IMR-90 (cell line): ENCODE measurements around the gene PLA2G2A. TPM values are rescaled to one million over a fixed set of nuclear protein-coding genes. Genes with fewer than 3 reads are reported as not detected.

Experiments used
- ATAC-seq: fragments of 200-7000 bp; cut with Tn5 transposase; 2 replicates; pipeline ENCODE4 v1.9.1; 2020; ENCODE audit warnings: low read depth, mild to moderate bottlenecking, moderate library complexity
- BruUV-seq: library from RNA; stranded (reverse); fragments of 400-500 nt; replicated peaks from 2 replicates; lab custom pipeline; 2021; lab: Mats Ljungman, UMichigan
- CTCF ChIA-PET: fragments of 300-600 bp; formaldehyde crosslinking; extraction: SDS; loops from one replicate; lab custom pipeline; 2021; ENCODE audit warnings: antibody characterized with exemption; lab: Yijun Ruan, JAX
- POLR2A ChIA-PET: fragments of 300-600 bp; sonication (Branson Sonifier 250); formaldehyde crosslinking; loops from one replicate; lab custom pipeline; 2022; ENCODE audit warnings: antibody characterized with exemption; ENCODE audit not compliant: unreplicated experiment; lab: Charles Lee
- DNase-seq: peaks from one replicate; pipeline ENCODE4 v3.0.0; 2013
- H2AFZ ChIP-seq: replicated peaks from 2 replicates; pipeline ENCODE3; 2013; ENCODE audit warnings: low read length, mild to moderate bottlenecking; ENCODE audit not compliant: poor library complexity
- H2AK5ac ChIP-seq: 2 replicates; pipeline ENCODE4 v1.6.1; 2013; ENCODE audit warnings: low read depth, low read length, inconsistent platforms
- H2AK9ac ChIP-seq: replicated peaks from 2 replicates; pipeline ENCODE3; 2013; ENCODE audit warnings: mild to moderate bottlenecking, low read depth, low read length, moderate library complexity; ENCODE audit not compliant: poor library complexity
- H2BK120ac ChIP-seq: 2 replicates; pipeline ENCODE4 v1.6.1; 2013; ENCODE audit warnings: low read depth, low read length, inconsistent platforms
- H2BK15ac ChIP-seq: 3 replicates; pipeline ENCODE4 v1.6.1; 2013; ENCODE audit warnings: low read depth, low read length, inconsistent platforms
- H2BK20ac ChIP-seq: 2 replicates; pipeline ENCODE4 v1.6.1; 2013; ENCODE audit warnings: low read depth, mild to moderate bottlenecking, inconsistent platforms, low read length, moderate library complexity
- H2BK5ac ChIP-seq: 2 replicates; pipeline ENCODE4 v1.6.1; 2013; ENCODE audit warnings: mild to moderate bottlenecking, low read depth, low read length, inconsistent platforms; ENCODE audit not compliant: poor library complexity, severe bottlenecking
- H3K14ac ChIP-seq: replicated peaks from 2 replicates; pipeline ENCODE4 v1.6.1; 2013; ENCODE audit warnings: low read depth, low read length, inconsistent platforms
- H3K18ac ChIP-seq: 2 replicates; pipeline ENCODE4 v1.6.1; 2013; ENCODE audit warnings: low read depth, low read length, control low read depth
- H3K23ac ChIP-seq: 2 replicates; pipeline ENCODE4 v1.6.1; 2013; ENCODE audit warnings: low read depth, low read length, inconsistent platforms
- H3K27ac ChIP-seq: 2 replicates; pipeline ENCODE4 v1.5.1; 2013; ENCODE audit warnings: mild to moderate bottlenecking, control low read depth, low read length; ENCODE audit not compliant: insufficient read depth
- H3K27me3 ChIP-seq: 2 replicates; pipeline ENCODE4 v1.6.1; 2013; ENCODE audit warnings: low read length; ENCODE audit not compliant: control insufficient read depth, insufficient read depth
- H3K36me3 ChIP-seq: 2 replicates; pipeline ENCODE4 v1.6.1; 2013; ENCODE audit warnings: low read length, mixed read lengths; ENCODE audit not compliant: control insufficient read depth, insufficient read depth
- H3K4ac ChIP-seq: 2 replicates; pipeline ENCODE4 v1.6.1; 2013; ENCODE audit warnings: low read depth, low read length, inconsistent platforms
- H3K4me1 ChIP-seq: 2 replicates; pipeline ENCODE4 v1.6.1; 2013; ENCODE audit warnings: low read length, mixed read lengths; ENCODE audit not compliant: control insufficient read depth, insufficient read depth
- H3K4me2 ChIP-seq: 2 replicates; pipeline ENCODE4 v1.6.1; 2013; ENCODE audit warnings: low read depth, mild to moderate bottlenecking, control low read depth, low read length, moderate library complexity
- H3K4me3 ChIP-seq: 2 replicates; pipeline ENCODE4 v1.5.1; 2013; ENCODE audit warnings: low read depth, mild to moderate bottlenecking, control low read depth, low read length, moderate library complexity; ENCODE audit not compliant: insufficient read depth
- H3K56ac ChIP-seq: 2 replicates; pipeline ENCODE4 v1.6.1; 2013; ENCODE audit warnings: low read length, inconsistent platforms; ENCODE audit not compliant: insufficient read depth; ENCODE audit errors: extremely low read depth
- H3K79me1 ChIP-seq, 2 experiments: 2 replicates each; pipeline ENCODE4 v1.6.1; 2013; ENCODE audit warnings: low read length in 2 of 2, inconsistent platforms in 1 of 2, low read depth in 1 of 2
- H3K9ac ChIP-seq: 2 replicates; pipeline ENCODE4 v1.6.1; 2013; ENCODE audit warnings: low read depth, low read length, control low read depth
- H3K9me1 ChIP-seq: 2 replicates; pipeline ENCODE4 v1.6.1; 2013; ENCODE audit warnings: low read length, inconsistent platforms; ENCODE audit not compliant: insufficient read depth
- H3K9me3 ChIP-seq: 2 replicates; pipeline ENCODE4 v1.6.1; 2013; ENCODE audit warnings: low read length; ENCODE audit not compliant: control insufficient read depth, insufficient read depth
- H4K20me1 ChIP-seq: 2 replicates; pipeline ENCODE4 v1.6.1; 2013; ENCODE audit warnings: low read length, inconsistent platforms; ENCODE audit not compliant: insufficient read depth
- H4K5ac ChIP-seq: 2 replicates; pipeline ENCODE4 v1.6.1; 2013; ENCODE audit warnings: mild to moderate bottlenecking, low read depth, low read length, control low read depth
- H4K8ac ChIP-seq, 2 experiments: 2 replicates each; pipeline ENCODE4 v1.6.1; 2013; ENCODE audit warnings: low read depth in 2 of 2, low read length in 2 of 2, control low read depth in 1 of 2, inconsistent platforms in 1 of 2
- H4K91ac ChIP-seq: 2 replicates; pipeline ENCODE4 v1.6.1; 2013; ENCODE audit warnings: low read depth, low read length, inconsistent platforms; ENCODE audit not compliant: insufficient read depth
- CHD1 ChIP-seq: IDR thresholded peaks from 2 replicates; pipeline ENCODE4 v1.6.1; 2012; ENCODE audit warnings: low read depth, low read length, improper control_type of control experiment
- CTCF ChIP-seq: conservative IDR thresholded peaks from 2 replicates; pipeline ENCODE4 v1.5.1; 2012; ENCODE audit warnings: mild to moderate bottlenecking, low read depth, low read length, improper control_type of control experiment
- FOS ChIP-seq: fragments of 150-350 bp; IDR thresholded peaks from 2 replicates; pipeline ENCODE4 v1.6.1; 2016; ENCODE audit warnings: low read depth, low read length
- MAFK ChIP-seq: IDR thresholded peaks from 2 replicates; pipeline ENCODE4 v1.6.1; 2012; ENCODE audit warnings: low read depth, low read length, improper control_type of control experiment
- MAZ ChIP-seq: IDR thresholded peaks from 2 replicates; pipeline ENCODE4 v1.6.1; 2012; ENCODE audit warnings: low read depth, mild to moderate bottlenecking, low read length, improper control_type of control experiment, moderate library complexity, borderline replicate concordance
- NFE2L2 ChIP-seq: fragments of 150-350 bp; IDR thresholded peaks from 2 replicates; pipeline ENCODE4 v1.6.1; 2016; ENCODE audit warnings: low read depth, mild to moderate bottlenecking, low read length
- RAD21 ChIP-seq: IDR thresholded peaks from 2 replicates; pipeline ENCODE4 v1.6.1; 2012; ENCODE audit warnings: low read length, improper control_type of control experiment
- RCOR1 ChIP-seq: IDR thresholded peaks from 2 replicates; pipeline ENCODE4 v1.6.1; 2012; ENCODE audit warnings: mild to moderate bottlenecking, low read length, improper control_type of control experiment; ENCODE audit not compliant: insufficient replicate concordance
- WGBS, 2 experiments: methylation state at CpG; one replicate each; pipeline versions ENCODE4 v1.1.5 to v1.1.7; 2013; ENCODE audit warnings: missing lambda C conversion rate in 2 of 2; ENCODE audit not compliant: insufficient read length in 1 of 2; ENCODE audit errors: extremely low coverage in 2 of 2; 5-methylcytosine and 5-hydroxymethylcytosine counted together
- dilution Hi-C: fragments of 300-500 bp; cut with HindIII; formaldehyde crosslinking; loops from one replicate; pipeline ENCODE4 v1.14.3; 2018; ENCODE audit warnings: low sequenced_read_pairs; ENCODE audit not compliant: unreplicated experiment
- in situ Hi-C: fragments of 300-500 bp; cut with MboI; formaldehyde crosslinking; loops from 3 replicates; pipeline ENCODE4 v1.14.3; 2019; ENCODE audit warnings: low sequenced_read_pairs, inconsistent platforms, mixed read lengths
- intact Hi-C: fragments of 100-400 bp; cut with micrococcal nuclease; formaldehyde crosslinking; loops from 2 replicates; pipeline ENCODE4 v1.10.0; 2022
- polyA plus RNA-seq, 3 experiments: library from polyadenylated mRNA; depleted of rRNA; stranded (reverse); fragments of >200 nt; gene quantifications; 2 replicates each; pipeline ENCODE4 v1.2.3, GENCODE V29; 2012; ENCODE audit warnings: low replicate concordance in 1 of 3
- total RNA-seq: library from RNA; depleted of rRNA; stranded (reverse); fragments of >200 nt; gene quantifications from 2 replicates; pipeline ENCODE4 v1.2.3, GENCODE V29; 2012

Gene PLA2G2A
- total and polyA plus RNA-seq, 2 of the 4 experiments (the other 2 are of a cell fraction) = not detected

- H2AK9ac ChIP-seq = no peak overlapping the region
- no peak for DNase-seq
- no peak overlapping the region for H3K14ac ChIP-seq
- H3K27ac ChIP-seq = no peak overlapping the region
- no peak overlapping the region for H2BK20ac ChIP-seq
- BruUV-seq = no TSS peak
- H2BK5ac ChIP-seq = no peak overlapping the region
- H3K18ac ChIP-seq = no peak overlapping the region
- H3K9ac ChIP-seq = no peak overlapping the region
- H4K5ac ChIP-seq = no peak overlapping the region
- H2BK120ac ChIP-seq = no peak overlapping the region
- H3K4me1 ChIP-seq = no peaks in the 10 kb centered on the region
- H3K9me3 ChIP-seq = no peaks in the 10 kb centered on the region
- no peak overlapping the region for H4K8ac ChIP-seq
- H3K23ac ChIP-seq = no peak overlapping the region
- no peaks in the 10 kb centered on the region for H4K20me1 ChIP-seq
- TF ChIP-seq RCOR1 (no peak), RAD21 (no peak), MAFK (no peak), NFE2L2 (no peak), CHD1 (no peak), FOS (no peak), CTCF (no peak), MAZ (no peak)
- no peak overlapping the region for H4K91ac ChIP-seq
- intact Hi-C loops (no loop called here), in situ Hi-C loops (no loop called here), dilution Hi-C loops (no loop called here)
- H3K4ac ChIP-seq = no peak overlapping the region
- ATAC-seq = no peak
- 88% methylated on average over 1 of the region's 1 CpG; no CpG with 5 or more reads in 1 of the 2 experiments for WGBS, 2 experiments
- no peak overlapping the region for H3K4me2 ChIP-seq
- H3K79me1 ChIP-seq = no peaks in the 10 kb centered on the region
- peaks cover 4% of the 10 kb centered on the region; the same call in 1 of the 2 replicates for H3K27me3 ChIP-seq
- CTCF ChIA-PET = interaction anchor here (0.6 kb wide), 1 partner anchor 60 kb away, joined by 4 read pairs; no protein-coding TSS in a partner anchor
- no peaks in the 10 kb centered on the region for H3K36me3 ChIP-seq
- H3K4me3 ChIP-seq = no peak overlapping the region
- no peak overlapping the region for H3K56ac ChIP-seq
- H2BK15ac ChIP-seq = no peak overlapping the region
- POLR2A ChIA-PET = no interaction called here
- no peaks in the 10 kb centered on the region for H3K9me1 ChIP-seq
- H2AFZ ChIP-seq = no peak overlapping the region
- H2AK5ac ChIP-seq = no peak overlapping the region
Measured at GRCh38 chr1:19938472-19938871, 40.9 kb downstream of the PLA2G2A start.
